IPS-15b (cell line): ENCODE results near the gene ZDHHC14.

ENCODE experiments used
- H3K27me3 ChIP-seq: one replicate; pipeline ENCODE4 v1.6.1; 2013; ENCODE audit warnings: low read length; ENCODE audit not compliant: control insufficient read depth, insufficient read depth
- H3K36me3 ChIP-seq: one replicate; pipeline ENCODE4 v1.6.1; 2013; ENCODE audit warnings: low read length; ENCODE audit not compliant: control insufficient read depth, insufficient read depth
- H3K4me1 ChIP-seq: one replicate; pipeline ENCODE4 v1.6.1; 2013; ENCODE audit warnings: mild to moderate bottlenecking, low read length; ENCODE audit not compliant: control insufficient read depth, insufficient read depth
- H3K4me3 ChIP-seq: one replicate; pipeline ENCODE4 v1.5.1; 2013; ENCODE audit warnings: low read depth, low read length
- H3K9ac ChIP-seq: one replicate; pipeline ENCODE4 v1.6.1; 2013; ENCODE audit warnings: low read depth, mild to moderate bottlenecking, low read length
- H3K9me3 ChIP-seq: one replicate; pipeline ENCODE4 v1.6.1; 2013; ENCODE audit warnings: mild to moderate bottlenecking, low read length; ENCODE audit not compliant: control insufficient read depth, insufficient read depth

Gene ZDHHC14

DNA sequence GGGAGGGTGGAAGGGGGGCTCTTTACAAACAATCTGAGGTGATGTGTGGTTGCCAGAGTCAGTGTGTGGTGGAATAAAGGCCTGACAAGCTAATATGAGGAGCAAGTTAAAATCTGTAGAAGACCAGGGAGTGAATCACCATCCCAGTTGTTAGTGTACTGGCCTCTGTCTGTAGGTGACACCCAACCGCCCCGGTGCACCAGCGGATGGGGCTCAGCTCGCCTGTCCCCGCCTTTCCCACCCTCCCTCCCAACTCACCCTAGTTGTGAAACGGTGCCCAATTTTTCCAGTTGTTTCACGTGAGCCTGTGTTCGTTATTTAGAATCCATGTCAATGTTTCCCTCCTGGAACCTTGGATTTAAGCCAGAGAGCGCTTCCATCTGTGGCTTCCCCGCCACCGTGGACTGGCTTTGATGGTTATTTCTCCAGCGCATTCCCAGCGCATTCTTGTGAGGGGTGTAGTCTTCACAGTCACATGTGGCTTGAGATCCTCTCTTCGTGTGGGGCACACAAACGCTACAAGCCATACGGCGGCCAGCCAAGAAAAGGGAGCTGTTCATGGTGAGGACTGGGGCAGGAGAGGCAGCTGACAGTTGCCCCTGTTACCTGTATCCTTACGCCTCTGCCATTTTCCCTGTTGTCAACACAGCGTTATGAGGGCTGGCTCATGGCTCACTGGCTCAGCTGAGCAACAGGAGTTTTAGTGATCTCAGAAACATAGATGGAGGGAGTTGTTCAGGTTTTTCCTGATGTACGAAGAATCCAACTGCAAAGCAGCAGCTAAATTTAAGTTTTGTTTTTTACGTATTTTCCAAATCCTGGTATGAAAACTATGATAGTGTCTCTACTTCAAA lies 137.6 kb downstream of the ZDHHC14 start:
- Histone ChIP-seq H3K9me3 (no peaks in the 10 kb centered on the region), H3K9ac (no peak overlapping the region), H3K27me3 (no peaks in the 10 kb centered on the region), H3K4me3 (no peak overlapping the region), H3K4me1 (peaks cover 2% of the 10 kb centered on the region), H3K36me3 (no peaks in the 10 kb centered on the region)

DNA sequence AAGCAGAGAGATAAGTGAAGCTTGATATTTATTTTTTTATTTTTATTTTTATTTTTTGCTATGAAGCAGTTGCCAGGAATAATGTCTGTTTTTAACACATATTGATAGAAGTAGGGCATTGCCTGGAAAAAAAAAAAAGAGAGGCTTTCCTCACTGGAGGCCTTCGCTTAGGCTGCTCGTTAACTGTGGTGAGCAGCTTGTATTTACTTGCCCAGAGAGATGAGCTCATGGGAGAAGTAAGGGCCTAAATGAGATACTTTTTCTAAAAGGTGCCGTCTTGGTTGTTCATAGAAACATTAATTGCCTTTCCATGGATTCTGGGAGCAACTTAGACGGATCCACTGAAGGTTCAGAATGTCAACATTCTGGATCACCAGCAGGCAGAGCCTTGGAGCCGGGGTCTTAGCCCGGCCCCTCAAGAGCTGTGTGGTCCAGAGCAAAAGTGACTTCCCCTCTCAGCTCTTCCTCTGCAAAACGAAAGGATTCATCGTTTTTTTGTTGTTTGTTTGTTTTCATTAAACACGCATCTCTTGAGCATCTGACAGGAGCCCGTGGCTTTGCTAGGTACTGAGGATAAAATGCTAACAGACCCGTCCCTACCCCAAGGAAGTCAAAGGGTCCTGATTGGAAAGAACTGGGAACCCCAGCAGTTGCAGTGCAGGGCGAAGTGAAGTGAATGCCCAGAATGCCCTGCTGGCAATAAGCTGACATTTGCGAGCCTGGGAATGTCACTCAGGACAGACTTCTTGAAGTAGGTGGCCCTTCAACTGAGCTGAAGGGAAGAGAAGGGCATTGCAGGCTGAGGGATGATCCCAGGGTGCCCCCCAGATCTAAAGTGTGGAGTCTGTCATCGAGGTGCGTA lies 138.5 kb downstream of the ZDHHC14 start:
- no peak overlapping the region for H3K4me3 ChIP-seq
- no peaks in the 10 kb centered on the region for H3K36me3 ChIP-seq
- no peaks in the 10 kb centered on the region for H3K27me3 ChIP-seq
- no peaks in the 10 kb centered on the region for H3K9me3 ChIP-seq
- H3K9ac ChIP-seq, result no peak overlapping the region
- peaks cover 2% of the 10 kb centered on the region for H3K4me1 ChIP-seq

DNA sequence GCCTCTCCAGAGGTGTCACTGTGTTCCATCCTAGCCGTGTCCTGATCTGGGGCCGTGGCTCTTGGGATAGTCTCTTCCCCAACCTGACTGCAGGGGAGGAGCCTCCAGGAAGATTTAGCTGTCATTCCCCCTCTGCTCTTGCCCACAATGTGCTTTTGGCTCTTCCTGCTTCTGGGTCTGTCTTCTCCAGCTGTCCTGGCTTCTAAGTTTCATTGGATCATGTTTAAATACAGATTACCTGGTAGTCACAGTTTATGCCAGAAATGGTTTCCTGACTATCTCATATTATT lies 139.1 kb downstream of the ZDHHC14 start:
- Histone ChIP-seq H3K9ac (no peak overlapping the region), H3K27me3 (no peaks in the 10 kb centered on the region), H3K4me1 (peaks cover 2% of the 10 kb centered on the region), H3K4me3 (no peak overlapping the region), H3K9me3 (no peaks in the 10 kb centered on the region), H3K36me3 (no peaks in the 10 kb centered on the region)

DNA sequence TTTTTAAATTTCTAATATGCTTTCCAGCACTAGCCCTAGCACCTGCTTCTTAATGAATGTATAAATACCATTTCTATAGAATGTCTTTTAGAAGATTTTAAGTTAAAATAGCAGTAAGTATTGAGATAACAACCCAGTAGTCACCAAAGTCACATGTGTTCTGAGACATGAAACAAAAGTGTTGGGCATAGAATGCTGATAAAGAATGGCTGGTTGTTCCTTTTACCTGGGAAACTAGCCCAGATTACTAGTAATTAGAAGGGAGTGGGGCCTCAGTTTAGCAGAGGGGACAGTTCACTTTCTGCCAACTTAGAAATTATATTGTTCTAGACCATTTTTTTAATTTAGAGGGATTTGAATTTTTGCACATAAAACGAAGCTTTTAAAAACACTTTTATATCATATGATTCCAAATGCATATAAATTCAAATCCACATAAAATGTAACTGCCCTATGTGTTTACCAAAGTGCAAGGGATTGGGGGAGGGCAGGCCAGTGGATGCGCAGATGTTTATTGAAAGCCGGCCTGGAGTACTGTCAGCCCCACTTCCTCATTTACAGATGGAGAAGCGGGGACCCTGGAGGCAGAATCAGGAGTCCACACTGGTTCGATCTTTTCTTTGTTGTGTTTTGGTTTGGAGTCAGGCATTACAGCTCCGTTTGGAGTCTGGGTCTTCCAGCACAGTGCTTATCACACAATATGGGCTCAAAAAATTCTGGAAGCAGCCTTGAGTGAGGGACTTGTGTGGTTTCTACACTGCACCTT lies 139.8 kb downstream of the ZDHHC14 start:
- Histone ChIP-seq H3K9ac (no peak overlapping the region), H3K27me3 (no peaks in the 10 kb centered on the region), H3K4me3 (no peak overlapping the region), H3K4me1 (peaks cover 2% of the 10 kb centered on the region), H3K9me3 (no peaks in the 10 kb centered on the region), H3K36me3 (no peaks in the 10 kb centered on the region)

DNA sequence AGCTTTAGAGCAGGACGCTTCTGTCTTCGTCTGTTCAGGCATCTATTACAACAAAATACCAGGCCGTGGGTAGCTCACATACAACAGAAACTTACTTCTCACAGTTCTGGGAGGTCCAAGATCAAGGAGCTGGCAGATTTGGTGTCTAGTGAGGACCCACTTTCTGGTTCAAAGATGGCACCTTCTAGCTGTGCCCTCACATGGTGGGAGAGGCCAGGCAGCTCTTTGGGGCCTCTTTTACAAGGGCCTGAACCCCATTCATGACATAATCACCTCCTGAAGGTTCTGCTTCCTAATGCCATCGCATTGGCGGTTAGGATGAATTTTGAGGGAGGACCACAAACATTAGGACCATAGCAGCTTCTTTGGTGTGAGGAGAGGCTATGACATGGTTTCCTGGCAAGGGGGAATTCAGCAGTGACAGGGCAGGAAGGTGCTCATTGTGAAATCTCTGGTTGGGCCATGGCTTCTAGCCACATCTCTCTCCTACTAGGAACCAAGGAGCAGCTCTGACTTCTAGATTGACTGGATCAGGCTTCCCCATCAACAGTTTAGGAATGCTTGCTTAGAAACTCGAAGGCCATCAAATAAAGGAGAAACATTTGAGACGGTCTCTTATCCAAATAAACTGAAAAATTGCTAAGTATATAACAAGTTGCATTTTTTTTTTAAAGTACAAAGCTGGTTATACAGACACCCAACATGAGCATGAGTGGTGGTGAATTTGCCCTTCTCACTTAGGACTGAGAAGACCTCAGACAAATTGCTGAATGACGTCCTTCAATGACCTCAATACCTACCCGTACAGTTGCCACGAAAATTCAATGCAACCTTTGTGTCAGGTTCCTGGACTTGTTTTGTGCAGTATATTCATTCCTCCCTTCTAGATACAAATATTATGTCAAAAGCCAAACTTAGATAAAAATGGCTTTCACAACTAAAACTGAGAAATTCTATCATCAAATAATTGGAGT lies 140.7 kb downstream of the ZDHHC14 start:
- peaks cover 2% of the 10 kb centered on the region for H3K4me1 ChIP-seq
- H3K9ac ChIP-seq, result no peak overlapping the region
- H3K4me3 ChIP-seq, result no peak overlapping the region
- no peaks in the 10 kb centered on the region for H3K36me3 ChIP-seq
- no peaks in the 10 kb centered on the region for H3K9me3 ChIP-seq
- no peaks in the 10 kb centered on the region for H3K27me3 ChIP-seq

DNA sequence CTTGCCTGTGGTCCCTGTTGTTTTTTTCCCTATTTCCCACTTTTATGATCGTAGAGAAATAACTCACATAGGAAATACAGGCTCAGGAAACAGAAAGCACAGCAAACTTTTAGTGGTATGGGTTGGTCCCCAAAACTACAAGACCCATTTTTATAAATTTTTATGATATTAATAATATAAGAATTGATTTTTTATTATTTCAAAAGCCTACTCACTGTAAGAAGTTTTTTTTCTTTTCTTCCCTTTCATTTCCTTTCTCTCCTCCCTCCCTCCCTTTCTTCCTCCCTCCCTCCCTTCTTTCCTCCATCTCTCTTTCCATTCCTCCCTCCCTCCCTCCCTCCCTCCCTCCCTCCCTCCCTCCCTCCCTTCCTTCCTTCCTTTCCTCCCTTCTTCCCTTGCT lies 141.5 kb downstream of the ZDHHC14 start:
- H3K27me3 ChIP-seq, result no peaks in the 10 kb centered on the region
- no peak overlapping the region for H3K9ac ChIP-seq
- H3K36me3 ChIP-seq, result no peaks in the 10 kb centered on the region
- no peaks in the 10 kb centered on the region for H3K9me3 ChIP-seq
- no peak overlapping the region for H3K4me3 ChIP-seq
- peaks cover 2% of the 10 kb centered on the region for H3K4me1 ChIP-seq

DNA sequence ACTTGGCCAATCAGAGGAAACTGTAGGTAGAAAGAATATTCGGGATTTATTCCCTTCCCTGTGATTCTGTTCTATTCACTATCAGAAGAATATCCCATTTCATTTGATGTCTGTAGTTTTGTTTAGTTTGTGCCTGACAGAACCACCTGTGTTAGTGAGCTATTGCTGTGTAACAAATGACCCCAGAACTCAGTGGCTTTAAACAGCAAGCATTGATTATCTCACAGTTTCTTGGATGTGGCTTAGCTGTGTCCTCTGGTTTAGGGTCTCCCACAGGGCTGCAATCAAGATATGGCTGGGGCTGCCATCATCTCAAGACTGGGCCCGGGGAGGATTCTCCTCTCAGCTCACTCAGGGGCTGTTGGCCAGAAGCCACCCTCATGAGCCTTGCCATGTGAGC lies 143.7 kb downstream of the ZDHHC14 start:
- Histone ChIP-seq H3K9ac (no peak overlapping the region), H3K4me1 (no peaks in the 10 kb centered on the region), H3K36me3 (no peaks in the 10 kb centered on the region), H3K4me3 (no peak overlapping the region), H3K27me3 (no peaks in the 10 kb centered on the region), H3K9me3 (no peaks in the 10 kb centered on the region)

DNA sequence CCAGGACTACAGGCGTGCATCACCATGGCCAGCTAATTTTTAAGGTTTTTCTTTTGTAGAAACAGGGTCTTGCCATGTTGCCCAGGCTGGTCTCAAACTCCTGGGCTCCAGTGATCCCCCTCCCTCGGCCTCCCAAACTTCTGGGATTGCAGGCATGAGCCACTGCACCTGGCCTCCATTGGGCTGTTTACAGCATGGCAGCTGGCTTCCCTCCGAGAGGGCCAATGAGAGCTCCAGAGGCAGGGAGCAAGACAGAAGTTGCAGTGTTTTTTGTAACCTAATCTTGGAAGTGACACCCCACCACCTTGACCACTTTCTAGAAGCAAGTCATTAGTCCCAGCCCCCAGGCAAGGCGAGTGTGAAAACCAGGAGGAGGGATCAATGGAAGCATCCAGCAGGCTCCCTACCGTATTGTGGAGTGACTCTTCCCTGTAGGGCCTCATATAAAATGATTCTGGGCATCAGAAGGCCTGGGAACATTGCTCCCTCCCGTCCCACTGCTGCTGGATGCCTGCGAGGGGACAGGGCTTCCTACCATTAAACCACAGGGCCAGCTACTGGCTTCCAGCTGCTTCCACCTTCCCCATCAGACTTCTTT lies 144.4 kb downstream of the ZDHHC14 start:
- H3K27me3 ChIP-seq, result no peaks in the 10 kb centered on the region
- H3K9me3 ChIP-seq, result no peaks in the 10 kb centered on the region
- no peaks in the 10 kb centered on the region for H3K4me1 ChIP-seq
- no peak overlapping the region for H3K4me3 ChIP-seq
- H3K36me3 ChIP-seq, result no peaks in the 10 kb centered on the region
- no peak overlapping the region for H3K9ac ChIP-seq

DNA sequence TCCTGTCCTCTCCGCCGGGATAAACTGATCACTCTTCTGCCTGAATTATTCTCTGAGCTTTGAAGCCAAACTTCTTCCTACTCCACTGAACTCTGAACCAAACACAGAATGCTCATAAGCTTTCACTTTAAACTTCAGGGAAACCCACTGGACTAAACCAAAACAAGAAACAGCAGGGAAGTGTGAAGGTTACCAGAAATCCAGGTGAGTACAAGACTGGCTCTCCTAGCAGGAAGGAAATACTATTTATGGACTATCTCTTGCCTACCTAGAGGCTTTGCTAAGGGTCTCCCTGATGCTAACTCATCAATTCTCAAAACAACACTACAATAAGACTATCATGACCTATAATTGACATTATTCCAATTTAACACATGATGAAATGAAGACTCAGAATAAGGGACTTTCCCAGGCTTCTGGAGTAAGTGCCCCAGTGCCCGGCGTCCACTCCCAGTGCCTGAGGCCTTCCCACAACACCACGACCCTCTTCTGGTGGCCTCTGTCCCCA lies 145.0 kb downstream of the ZDHHC14 start:
- no peaks in the 10 kb centered on the region for H3K36me3 ChIP-seq
- H3K9ac ChIP-seq, result no peak overlapping the region
- no peaks in the 10 kb centered on the region for H3K9me3 ChIP-seq
- peaks cover 5% of the 10 kb centered on the region for H3K4me1 ChIP-seq
- H3K27me3 ChIP-seq, result no peaks in the 10 kb centered on the region
- no peak overlapping the region for H3K4me3 ChIP-seq

DNA sequence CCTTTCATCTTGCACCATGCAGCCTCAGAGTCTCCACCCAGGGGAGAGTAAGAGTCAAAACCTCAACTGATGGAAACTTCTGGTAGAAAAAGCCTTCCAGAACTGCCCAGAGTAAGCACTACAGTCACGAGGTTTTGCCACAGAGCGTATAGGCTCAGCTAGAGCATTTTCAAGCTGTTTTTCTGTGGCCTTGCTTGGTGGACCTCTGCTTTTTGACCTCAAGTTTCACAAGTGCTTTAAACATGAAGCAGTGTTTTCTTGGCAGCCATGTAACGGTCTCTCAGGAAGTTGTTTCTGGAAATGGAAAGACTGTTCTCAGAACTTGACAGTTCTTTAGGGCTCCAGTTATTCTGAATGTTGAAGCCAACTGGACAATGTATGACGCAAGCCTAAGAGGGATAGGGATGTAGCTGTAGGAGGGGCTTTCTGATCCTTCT lies 146.5 kb downstream of the ZDHHC14 start:
- Histone ChIP-seq H3K4me1 (peaks cover 9% of the 10 kb centered on the region), H3K9ac (no peak overlapping the region), H3K9me3 (no peaks in the 10 kb centered on the region), H3K27me3 (no peaks in the 10 kb centered on the region), H3K4me3 (no peak overlapping the region), H3K36me3 (no peaks in the 10 kb centered on the region)
